Fibroblast of pulmonary artery (primary cell): Measurements from ENCODE around the gene SORCS2.

Experiments used
- DNase-seq: peaks from one replicate; pipeline ENCODE4 v3.0.0-alpha.2; 2010; ENCODE audit warnings: low read depth
- H3K4me3 ChIP-seq: replicated peaks from 2 replicates; pipeline ENCODE4 v1.5.1; 2011; ENCODE audit warnings: low read depth, mild to moderate bottlenecking, control low read depth, low read length, moderate library complexity
- TF ChIP-seq, protein P1 (sequence below): IDR thresholded peaks from 2 replicates; pipeline ENCODE4 v1.5.1; 2011; ENCODE audit warnings: mild to moderate bottlenecking, control low read depth, low read length, inconsistent platforms; ENCODE audit errors: missing control alignments

SORCS2 gene

GRCh38 chr4:7278071-7278765, 85.9 kb downstream of the SORCS2 start:
- TF ChIP-seq, protein P1, sequence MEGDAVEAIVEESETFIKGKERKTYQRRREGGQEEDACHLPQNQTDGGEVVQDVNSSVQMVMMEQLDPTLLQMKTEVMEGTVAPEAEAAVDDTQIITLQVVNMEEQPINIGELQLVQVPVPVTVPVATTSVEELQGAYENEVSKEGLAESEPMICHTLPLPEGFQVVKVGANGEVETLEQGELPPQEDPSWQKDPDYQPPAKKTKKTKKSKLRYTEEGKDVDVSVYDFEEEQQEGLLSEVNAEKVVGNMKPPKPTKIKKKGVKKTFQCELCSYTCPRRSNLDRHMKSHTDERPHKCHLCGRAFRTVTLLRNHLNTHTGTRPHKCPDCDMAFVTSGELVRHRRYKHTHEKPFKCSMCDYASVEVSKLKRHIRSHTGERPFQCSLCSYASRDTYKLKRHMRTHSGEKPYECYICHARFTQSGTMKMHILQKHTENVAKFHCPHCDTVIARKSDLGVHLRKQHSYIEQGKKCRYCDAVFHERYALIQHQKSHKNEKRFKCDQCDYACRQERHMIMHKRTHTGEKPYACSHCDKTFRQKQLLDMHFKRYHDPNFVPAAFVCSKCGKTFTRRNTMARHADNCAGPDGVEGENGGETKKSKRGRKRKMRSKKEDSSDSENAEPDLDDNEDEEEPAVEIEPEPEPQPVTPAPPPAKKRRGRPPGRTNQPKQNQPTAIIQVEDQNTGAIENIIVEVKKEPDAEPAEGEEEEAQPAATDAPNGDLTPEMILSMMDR, result no peak
- no peak overlapping the region for H3K4me3 ChIP-seq
- no peak for DNase-seq

GRCh38 chr4:7278981-7279380, 86.6 kb downstream of the SORCS2 start:
- no peak for DNase-seq
- H3K4me3 ChIP-seq, result no peak overlapping the region
- TF ChIP-seq, protein P1, result no peak

DNA sequence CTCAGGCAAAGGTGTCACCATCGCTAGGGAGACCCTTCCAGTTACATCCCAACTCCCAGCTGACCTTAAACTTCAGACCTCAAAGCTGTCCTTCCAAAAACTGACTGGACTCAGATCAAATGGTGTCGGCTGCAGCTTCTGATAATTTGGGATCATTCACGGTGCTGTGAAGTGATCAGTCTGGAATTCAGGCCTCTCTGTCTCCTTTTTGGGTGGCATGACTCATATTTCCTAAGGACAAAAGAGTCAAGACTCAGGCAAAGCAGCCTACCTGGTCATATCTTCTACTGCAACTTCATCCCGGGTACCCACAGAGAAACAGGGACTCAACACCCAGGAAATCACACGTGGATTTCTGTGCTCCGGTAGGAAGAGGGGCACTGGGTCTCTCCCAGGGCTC, 87.6 kb downstream of the SORCS2 start:
- DNase-seq, result no peak
- H3K4me3 ChIP-seq, result no peak overlapping the region
- TF ChIP-seq, protein P1, result no peak

DNA sequence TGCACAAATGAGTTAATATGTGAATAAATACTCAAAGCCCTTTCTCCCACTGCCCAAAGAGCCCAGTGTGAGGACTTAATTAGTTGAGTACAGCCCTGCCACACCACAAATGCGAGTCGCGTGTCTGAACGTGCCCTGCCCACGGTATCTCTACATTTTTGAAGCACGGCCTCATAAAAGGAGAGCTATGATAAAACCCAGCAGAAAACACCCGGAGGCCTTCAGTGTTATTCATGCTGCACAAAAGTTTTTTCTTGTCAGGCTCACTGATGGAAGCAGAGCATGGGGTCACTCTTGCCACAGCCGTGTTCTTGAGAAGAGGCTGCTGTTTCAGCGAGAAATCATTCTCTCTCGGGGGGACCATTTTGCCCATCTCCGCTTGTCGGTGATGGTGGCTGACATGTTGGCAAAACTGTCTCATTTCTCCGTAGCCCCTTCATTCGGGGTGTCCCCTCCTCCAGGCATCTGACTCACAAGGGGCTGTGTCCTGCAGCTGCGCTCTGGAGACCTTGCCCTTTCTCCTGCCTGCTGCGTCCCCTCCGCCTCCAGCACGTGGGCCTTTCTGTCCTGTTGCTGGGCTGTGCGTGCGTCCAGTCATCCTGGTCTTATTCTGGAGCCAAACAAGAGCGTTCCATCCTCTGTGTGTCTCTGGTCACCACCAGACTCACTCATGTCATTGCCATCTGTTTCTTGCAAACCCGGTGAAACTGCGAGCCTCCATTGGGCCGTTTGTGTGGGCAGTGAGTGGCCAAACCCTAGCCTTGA, 88.8 kb downstream of the SORCS2 start:
- DNase-seq, result no peak
- H3K4me3 ChIP-seq, result no peak overlapping the region
- TF ChIP-seq, protein P1, result no peak

DNA sequence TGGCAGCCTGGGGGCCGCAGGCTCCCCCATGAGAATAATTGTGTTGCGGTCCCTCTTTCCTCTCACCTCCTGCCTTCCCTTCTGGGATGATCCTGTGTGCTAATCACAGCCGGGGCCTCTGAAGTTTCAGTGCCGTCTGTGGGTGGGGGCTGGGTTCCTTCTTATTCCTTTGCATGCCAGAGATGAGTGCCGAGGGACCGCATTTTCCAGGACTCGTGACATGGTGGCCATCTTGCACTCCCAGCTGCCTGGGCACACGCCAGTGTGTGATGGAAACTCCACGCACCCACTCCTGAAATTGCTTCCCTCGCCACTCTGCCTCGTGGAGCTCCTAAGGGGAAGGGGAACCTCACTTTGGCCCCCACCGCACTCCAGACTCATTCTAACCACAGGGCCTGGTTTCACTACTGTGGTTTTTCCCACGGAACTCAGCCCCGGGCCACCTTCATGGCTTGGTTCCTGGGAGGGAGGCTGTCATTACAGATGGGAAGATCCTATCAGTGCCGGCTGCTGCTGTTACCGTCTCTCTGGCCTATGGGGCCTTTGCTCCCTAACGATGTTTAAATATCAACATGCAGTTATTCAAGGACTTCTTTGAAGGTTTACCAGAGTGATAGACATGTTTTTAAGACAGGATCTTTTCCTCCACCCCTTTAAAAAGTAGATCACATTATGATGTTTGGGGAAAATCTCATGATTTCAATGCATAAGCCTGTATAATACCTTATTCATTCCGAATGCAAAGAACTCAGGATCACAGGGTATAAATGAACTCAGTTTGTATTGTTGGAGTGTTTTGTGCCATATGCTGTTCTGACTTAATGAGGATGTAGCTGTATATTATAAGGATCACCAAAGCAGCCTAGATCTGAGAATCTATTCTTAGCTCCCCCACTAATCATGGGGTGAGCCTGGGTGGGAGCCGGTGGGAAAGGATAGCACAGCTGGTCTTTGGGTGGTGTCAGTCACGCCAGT, 89.6 kb downstream of the SORCS2 start:
- no peak for DNase-seq
- TF ChIP-seq, protein P1, result no peak
- H3K4me3 ChIP-seq, result no peak overlapping the region

GRCh38 chr4:7282786-7283440, 90.6 kb downstream of the SORCS2 start:
- no peak for DNase-seq
- TF ChIP-seq, protein P1, result no peak
- H3K4me3 ChIP-seq, result no peak overlapping the region
